Trophoblast cell (in vitro differentiated cells and primary cell): ENCODE data around the gene GLG1.

Experiments used
- DNase-seq, 2 donors: peaks; one replicate each; pipeline ENCODE4 v3.0.0-alpha.2; 2016
- H2AFZ ChIP-seq: 2 replicates; pipeline ENCODE4 v1.6.1; 2013; ENCODE audit warnings: low read length, moderate library complexity, mild to moderate bottlenecking; ENCODE audit not compliant: insufficient read depth, poor library complexity
- H2AK5ac ChIP-seq: 2 replicates; pipeline ENCODE4 v1.6.1; 2013; ENCODE audit warnings: mild to moderate bottlenecking, low read length
- H2BK120ac ChIP-seq: 2 replicates; pipeline ENCODE4 v1.6.1; 2013; ENCODE audit warnings: low read length, mild to moderate bottlenecking, moderate library complexity; ENCODE audit not compliant: insufficient read depth, poor library complexity
- H2BK12ac ChIP-seq: 2 replicates; pipeline ENCODE4 v1.6.1; 2013; ENCODE audit warnings: mild to moderate bottlenecking, low read length, moderate library complexity
- H2BK5ac ChIP-seq: 2 replicates; pipeline ENCODE4 v1.6.1; 2013; ENCODE audit warnings: low read length, low read depth, moderate library complexity, mild to moderate bottlenecking; ENCODE audit not compliant: poor library complexity
- H3K14ac ChIP-seq: 2 replicates; pipeline ENCODE4 v1.6.1; 2013; ENCODE audit warnings: mild to moderate bottlenecking, low read length
- H3K18ac ChIP-seq: 2 replicates; pipeline ENCODE4 v1.6.1; 2013; ENCODE audit warnings: mild to moderate bottlenecking, low read length
- H3K23ac ChIP-seq: 2 replicates; pipeline ENCODE4 v1.6.1; 2013; ENCODE audit warnings: low read length
- H3K27ac ChIP-seq: 2 replicates; pipeline ENCODE4 v1.5.1; 2013; ENCODE audit warnings: low read depth, mild to moderate bottlenecking, inconsistent platforms, low read length, moderate library complexity
- H3K27me3 ChIP-seq: 2 replicates; pipeline ENCODE4 v1.6.1; 2013; ENCODE audit warnings: inconsistent platforms, mild to moderate bottlenecking, low read length, moderate library complexity; ENCODE audit not compliant: insufficient read depth
- H3K36me3 ChIP-seq, 2 experiments: 1 replicate in 1 of 2; 2 replicates in 1 of 2; pipeline ENCODE4 v1.6.1; 2013; ENCODE audit warnings: low read length in 2 of 2, mild to moderate bottlenecking in 2 of 2, moderate library complexity in 1 of 2; ENCODE audit not compliant: insufficient read depth in 2 of 2, control insufficient read depth in 1 of 2
- H3K4ac ChIP-seq: 2 replicates; pipeline ENCODE4 v1.6.1; 2013; ENCODE audit warnings: low read depth, mild to moderate bottlenecking, low read length, moderate library complexity
- H3K4me1 ChIP-seq, 2 experiments: 1 replicate in 1 of 2; 2 replicates in 1 of 2; pipeline ENCODE4 v1.6.1; 2013; ENCODE audit warnings: low read length in 2 of 2, mild to moderate bottlenecking in 2 of 2, moderate library complexity in 1 of 2; ENCODE audit not compliant: insufficient read depth in 2 of 2, control insufficient read depth in 1 of 2
- H3K4me2 ChIP-seq: 2 replicates; pipeline ENCODE4 v1.6.1; 2013; ENCODE audit warnings: inconsistent platforms, mild to moderate bottlenecking, low read length, moderate library complexity
- H3K4me3 ChIP-seq: 2 replicates; pipeline ENCODE4 v1.5.1; 2013; ENCODE audit warnings: mild to moderate bottlenecking, low read depth, low read length, inconsistent platforms
- H3K79me1 ChIP-seq: one replicate; pipeline ENCODE4 v1.6.1; 2013; ENCODE audit warnings: low read length
- H3K79me2 ChIP-seq: 2 replicates; pipeline ENCODE4 v1.6.1; 2013; ENCODE audit warnings: low read length, mild to moderate bottlenecking; ENCODE audit not compliant: control insufficient read depth, insufficient read depth, poor library complexity
- H3K9ac ChIP-seq: 2 replicates; pipeline ENCODE4 v1.6.1; 2013; ENCODE audit warnings: mild to moderate bottlenecking, low read length
- H3K9me3 ChIP-seq: 2 replicates; pipeline ENCODE4 v1.6.1; 2013; ENCODE audit warnings: low read depth, mild to moderate bottlenecking, control low read depth, inconsistent platforms, low read length; ENCODE audit not compliant: insufficient read depth
- H4K12ac ChIP-seq: 2 replicates; pipeline ENCODE4 v1.6.1; 2013; ENCODE audit warnings: low read depth, mild to moderate bottlenecking, low read length, moderate library complexity
- H4K8ac ChIP-seq: 2 replicates; pipeline ENCODE4 v1.6.1; 2013; ENCODE audit warnings: low read depth, mild to moderate bottlenecking, low read length, moderate library complexity
- H4K91ac ChIP-seq: one replicate; pipeline ENCODE4 v1.6.1; 2013; ENCODE audit warnings: low read depth, mild to moderate bottlenecking, low read length, moderate library complexity
- WGBS: extraction: QIAGEN DNeasy Blood & Tissue Kit; methylation state at CpG from one replicate; pipeline ENCODE4 v1.1.7; 2013; ENCODE audit warnings: missing lambda C conversion rate; ENCODE audit not compliant: insufficient read length, insufficient coverage; ENCODE audit errors: extremely low coverage; 5-methylcytosine and 5-hydroxymethylcytosine counted together

Gene GLG1

GRCh38 chr16:74583926-74584666 is 22.8 kb downstream of the GLG1 start:
- WGBS: no CpG with 5 or more reads among the region's 9 CpGs
- Histone ChIP-seq H2AFZ (no peak overlapping the region), H3K4me2 (no peak overlapping the region), H3K27me3 (no peaks in the 10 kb centered on the region), H3K4me1 (no peaks in the 10 kb centered on the region), H4K8ac (no peak overlapping the region), H3K18ac (no peak overlapping the region), H3K4me3 (no peak overlapping the region), H3K27ac (no peak overlapping the region), H3K79me2 (peaks cover 1% of the 10 kb centered on the region), H2BK12ac (no peak overlapping the region), H3K79me1 (no peaks in the 10 kb centered on the region), H3K4ac (no peak overlapping the region), H4K91ac (no peak overlapping the region), H2BK120ac (no peak overlapping the region), H3K36me3 (no peaks in the 10 kb centered on the region), H2AK5ac (no peak overlapping the region), H4K12ac (no peak overlapping the region), H3K9me3 (no peaks in the 10 kb centered on the region), H3K14ac (no peak overlapping the region), H3K9ac (no peak overlapping the region), H3K23ac (no peak overlapping the region), H2BK5ac (no peak overlapping the region)
- DNase-seq: no peak

GRCh38 chr16:74582970-74583369 is 23.9 kb downstream of the GLG1 start:
- Histone ChIP-seq H3K27ac (no peak overlapping the region), H3K4me2 (no peak overlapping the region), H3K14ac (no peak overlapping the region), H3K4me1 (no peaks in the 10 kb centered on the region), H2AFZ (no peak overlapping the region), H3K18ac (no peak overlapping the region), H3K27me3 (no peaks in the 10 kb centered on the region), H4K12ac (no peak overlapping the region), H4K91ac (no peak overlapping the region), H4K8ac (no peak overlapping the region), H3K36me3 (no peaks in the 10 kb centered on the region), H2BK12ac (no peak overlapping the region), H3K23ac (no peak overlapping the region), H3K79me2 (peaks cover 1% of the 10 kb centered on the region), H2AK5ac (no peak overlapping the region), H2BK5ac (no peak overlapping the region), H3K4ac (no peak overlapping the region), H3K9me3 (no peaks in the 10 kb centered on the region), H3K9ac (no peak overlapping the region), H3K79me1 (no peaks in the 10 kb centered on the region), H2BK120ac (no peak overlapping the region), H3K4me3 (no peak overlapping the region)
- no CpG with 5 or more reads among the region's 1 CpG for WGBS
- DNase-seq: no peak

GRCh38 chr16:74580833-74581232 is 26.1 kb downstream of the GLG1 start:
- no peak overlapping the region for H3K14ac ChIP-seq
- H2BK5ac ChIP-seq: no peak overlapping the region
- H4K91ac ChIP-seq: no peak overlapping the region
- H3K79me2 ChIP-seq: peaks cover 1% of the 10 kb centered on the region
- no peak overlapping the region for H2AFZ ChIP-seq
- no peaks in the 10 kb centered on the region for H3K36me3 ChIP-seq
- H3K27me3 ChIP-seq: no peaks in the 10 kb centered on the region
- no peak overlapping the region for H3K18ac ChIP-seq
- no peak overlapping the region for H3K9ac ChIP-seq
- no peaks in the 10 kb centered on the region for H3K4me1 ChIP-seq
- no peak overlapping the region for H2BK120ac ChIP-seq
- H4K8ac ChIP-seq: no peak overlapping the region
- no peak overlapping the region for H3K4me3 ChIP-seq
- WGBS: no CpG with 5 or more reads among the region's 3 CpGs
- no peak overlapping the region for H2BK12ac ChIP-seq
- no peak overlapping the region for H3K27ac ChIP-seq
- no peak overlapping the region for H4K12ac ChIP-seq
- H3K79me1 ChIP-seq: no peaks in the 10 kb centered on the region
- H3K23ac ChIP-seq: no peak overlapping the region
- no peak overlapping the region for H3K4ac ChIP-seq
- no peak overlapping the region for H2AK5ac ChIP-seq
- DNase-seq: no peak
- no peak overlapping the region for H3K4me2 ChIP-seq
- H3K9me3 ChIP-seq: no peaks in the 10 kb centered on the region

- WGBS: no CpG with 5 or more reads among the region's 3 CpGs
- no peak overlapping the region for H3K9ac ChIP-seq
- no peak overlapping the region for H3K14ac ChIP-seq
Measured at GRCh38 chr16:74578838-74579237, 28.1 kb downstream of the GLG1 start.

More at GRCh38 chr16:74578838-74579237, 28.1 kb downstream of the GLG1 start:
- no peaks in the 10 kb centered on the region for H3K79me1 ChIP-seq
- H2BK120ac ChIP-seq: no peak overlapping the region
- no peaks in the 10 kb centered on the region for H3K27me3 ChIP-seq
- no peak overlapping the region for H2BK12ac ChIP-seq
- no peak overlapping the region for H2BK5ac ChIP-seq
- H3K9me3 ChIP-seq: no peaks in the 10 kb centered on the region
- H3K4me2 ChIP-seq: no peak overlapping the region
- no peaks in the 10 kb centered on the region for H3K4me1 ChIP-seq
- H3K36me3 ChIP-seq: no peaks in the 10 kb centered on the region
- peaks cover 1% of the 10 kb centered on the region for H3K79me2 ChIP-seq
- no peak overlapping the region for H3K27ac ChIP-seq
- no peak overlapping the region for H4K12ac ChIP-seq
- no peak overlapping the region for H4K8ac ChIP-seq
- DNase-seq: no peak
- no peak overlapping the region for H3K4ac ChIP-seq
- no peak overlapping the region for H2AK5ac ChIP-seq
- no peak overlapping the region for H3K23ac ChIP-seq
- no peak overlapping the region for H3K4me3 ChIP-seq
- H2AFZ ChIP-seq: no peak overlapping the region
- no peak overlapping the region for H3K18ac ChIP-seq
- H4K91ac ChIP-seq: no peak overlapping the region
